HepG2 (cell line): ENCODE data around the gene VRK3. TPM values are rescaled to one million over a fixed set of nuclear protein-coding genes. Genes with fewer than 3 reads are reported as not detected.
A peak's percentile ranks its signal among the peaks of the same experiment; 100 is the strongest.

Experiments
- ARHGAP35 ChIP-seq: sonication (generic); formaldehyde crosslinking; IDR thresholded peaks from 2 replicates; pipeline ENCODE4 v1.9.0; 2022; ENCODE audit warnings: mild to moderate bottlenecking, inconsistent platforms, moderate library complexity, missing genetic modification reagents, borderline replicate concordance
- ATAD3A ChIP-seq: sonication (generic); formaldehyde crosslinking; IDR thresholded peaks from 2 replicates; pipeline ENCODE4 v1.4.0; 2020; ENCODE audit warnings: missing genetic modification reagents
- ATF7 ChIP-seq, 2 experiments: fragments of 450-650 bp in 1 of 2; sonication (generic) in 1 of 2; formaldehyde crosslinking in 1 of 2; IDR thresholded peaks; 2 replicates each; pipeline versions ENCODE4 v1.4.0 to v1.6.1; 2016 to 2020; ENCODE audit warnings: antibody characterized with exemption in 1 of 2, mild to moderate bottlenecking in 1 of 2, missing genetic modification reagents in 1 of 2
- HHEX ChIP-seq: IDR thresholded peaks from 2 replicates; pipeline ENCODE4 v1.6.1; 2016; ENCODE audit warnings: control low read depth
- HINFP ChIP-seq: sonication (generic); formaldehyde crosslinking; IDR thresholded peaks from 2 replicates; pipeline ENCODE4 v1.4.0; 2020; ENCODE audit warnings: low read depth, mild to moderate bottlenecking, missing genetic modification reagents
- MTERF4 ChIP-seq: sonication (generic); formaldehyde crosslinking; IDR thresholded peaks from 2 replicates; pipeline ENCODE4 v1.8.0; 2023; ENCODE audit warnings: mild to moderate bottlenecking, missing genetic modification reagents
- NFIB ChIP-seq: sonication (generic); formaldehyde crosslinking; IDR thresholded peaks from 2 replicates; pipeline ENCODE4 v1.9.0; 2021; ENCODE audit warnings: missing genetic modification reagents, mild to moderate bottlenecking, borderline replicate concordance
- SYNCRIP ChIP-seq: fragments of 200-400 bp; formaldehyde crosslinking; IDR thresholded peaks from 2 replicates; pipeline ENCODE4 v1.6.1; 2018; ENCODE audit warnings: mild to moderate bottlenecking, low read depth, low read length; ENCODE audit not compliant: insufficient read depth
- TARDBP ChIP-seq: sonication (generic); formaldehyde crosslinking; IDR thresholded peaks from 2 replicates; pipeline ENCODE4 v1.8.0; 2022; ENCODE audit warnings: mild to moderate bottlenecking, missing genetic modification reagents
- ZNF136 ChIP-seq: sonication (generic); formaldehyde crosslinking; IDR thresholded peaks from 2 replicates; pipeline ENCODE4 v1.8.1; 2022; ENCODE audit warnings: low read depth, mild to moderate bottlenecking, moderate library complexity, missing genetic modification reagents
- ZNF160 ChIP-seq: sonication (generic); formaldehyde crosslinking; IDR thresholded peaks from 2 replicates; pipeline ENCODE4 v1.8.0; 2022; ENCODE audit warnings: mild to moderate bottlenecking, inconsistent platforms, missing genetic modification reagents
- ZNF44 ChIP-seq: sonication (generic); formaldehyde crosslinking; IDR thresholded peaks from 2 replicates; pipeline ENCODE4 v1.5.1; 2020; ENCODE audit warnings: mild to moderate bottlenecking, missing genetic modification reagents
- ZNF512B ChIP-seq: sonication (generic); formaldehyde crosslinking; IDR thresholded peaks from 2 replicates; pipeline ENCODE4 v1.5.1; 2020; ENCODE audit warnings: missing genetic modification reagents, mild to moderate bottlenecking, borderline replicate concordance
- ZNF552 ChIP-seq: sonication (generic); formaldehyde crosslinking; IDR thresholded peaks from 2 replicates; pipeline ENCODE4 v1.9.0; 2022; ENCODE audit warnings: missing genetic modification reagents, mild to moderate bottlenecking, borderline replicate concordance
- ZNF646 ChIP-seq: sonication (generic); formaldehyde crosslinking; IDR thresholded peaks from 2 replicates; pipeline ENCODE4 v1.9.0; 2021; ENCODE audit warnings: mild to moderate bottlenecking, missing genetic modification reagents
- ZNF883 ChIP-seq: sonication (generic); formaldehyde crosslinking; IDR thresholded peaks from 2 replicates; pipeline ENCODE4 v1.5.1; 2020; ENCODE audit warnings: mild to moderate bottlenecking, missing genetic modification reagents; ENCODE audit errors: not compliant biosample characterization
- polyA plus RNA-seq, 8 experiments: library from polyadenylated mRNA; depleted of rRNA in 3 of 8; stranded (reverse) in 7 of 8; unstranded in 1 of 8; fragments of >200 nt; fragmentation: Illumina TruSeq in 4 of 8; extraction: Trizol in 4 of 8; gene quantifications; 2 replicates each; pipeline versions ENCODE4 v1.2.1 to v1.2.3, GENCODE V29; 2011 to 2016; ENCODE audit warnings: low read depth in 4 of 8, missing spikeins in 1 of 8, mixed read lengths in 1 of 8; ENCODE audit not compliant: insufficient read depth in 1 of 8
- total RNA-seq, 5 experiments: library from RNA; depleted of rRNA; stranded (reverse); fragments of >200 nt; fragmentation: Illumina TruSeq; extraction: Trizol; gene quantifications; 2 replicates each; pipeline ENCODE4 v1.2.3, GENCODE V29; 2016; ENCODE audit warnings: low read depth in 1 of 5

VRK3 gene
- total and polyA plus RNA-seq, 2 of the 13 experiments (the other 11 are each of a cell fraction or from before 2014, with no cell fraction given): 23.8 to 28.3 TPM

GRCh38 chr19:50025022-50025793, at the start of gene VRK3 (continued):
- TF ChIP-seq ZNF512B (CRISPR knock-in tag) (no peak), ZNF44 (CRISPR knock-in tag) (no peak), ZNF646 (no peak), NFIB (CRISPR knock-in tag) (no peak), ARHGAP35 (CRISPR knock-in tag) (no peak; the same call in 1 of the 2 replicates), ZNF883 (CRISPR knock-in tag) (no peak), MTERF4 (CRISPR knock-in tag) (no peak), ATAD3A (CRISPR knock-in tag) (no peak), ZNF160 (CRISPR knock-in tag) (no peak), TARDBP (peak; percentile 22; the same call in 1 of the 2 replicates), ZNF552 (CRISPR knock-in tag) (peak; percentile 53; the same call in 1 of the 2 replicates), ZNF136 (CRISPR knock-in tag) (no peak), SYNCRIP (no peak), HINFP (no peak), HHEX (no peak), ATF7 (IDR thresholded peaks at IDR 0.05) (no peak), ATF7 (CRISPR knock-in tag; IDR thresholded peaks at IDR 0.05) (0 out of 2 replicates have a peak, but pooled peaks have one; percentile 23)
